ENCODE results near the gene C22orf15.
"Not testable (repeated sequence)": the region's sequence is repeated elsewhere in the genome, so short reads cannot be mapped to it uniquely, and the experiment has no call there.

The C22orf15 gene, protein sequence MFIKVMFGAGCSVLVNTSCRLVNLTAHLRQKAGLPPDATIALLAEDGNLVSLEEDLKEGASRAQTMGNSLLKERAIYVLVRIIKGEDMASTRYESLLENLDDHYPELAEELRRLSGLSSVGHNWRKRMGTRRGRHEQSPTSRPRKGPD

GRCh38 chr22:23762842-23763578 is at the start of gene C22orf15:
TSS of gene C22orf15 (plus strand) at chr22:23762990. CDS start at chr22:23763307, 317 bp downstream.
- no peak for DNase-seq (ENCODE audit: low spot score)

- DNase-seq (ENCODE audit: low spot score), result no peak
Observed at GRCh38 chr22:23713696-23714595, 48.8 kb upstream of the C22orf15 start.

DNA sequence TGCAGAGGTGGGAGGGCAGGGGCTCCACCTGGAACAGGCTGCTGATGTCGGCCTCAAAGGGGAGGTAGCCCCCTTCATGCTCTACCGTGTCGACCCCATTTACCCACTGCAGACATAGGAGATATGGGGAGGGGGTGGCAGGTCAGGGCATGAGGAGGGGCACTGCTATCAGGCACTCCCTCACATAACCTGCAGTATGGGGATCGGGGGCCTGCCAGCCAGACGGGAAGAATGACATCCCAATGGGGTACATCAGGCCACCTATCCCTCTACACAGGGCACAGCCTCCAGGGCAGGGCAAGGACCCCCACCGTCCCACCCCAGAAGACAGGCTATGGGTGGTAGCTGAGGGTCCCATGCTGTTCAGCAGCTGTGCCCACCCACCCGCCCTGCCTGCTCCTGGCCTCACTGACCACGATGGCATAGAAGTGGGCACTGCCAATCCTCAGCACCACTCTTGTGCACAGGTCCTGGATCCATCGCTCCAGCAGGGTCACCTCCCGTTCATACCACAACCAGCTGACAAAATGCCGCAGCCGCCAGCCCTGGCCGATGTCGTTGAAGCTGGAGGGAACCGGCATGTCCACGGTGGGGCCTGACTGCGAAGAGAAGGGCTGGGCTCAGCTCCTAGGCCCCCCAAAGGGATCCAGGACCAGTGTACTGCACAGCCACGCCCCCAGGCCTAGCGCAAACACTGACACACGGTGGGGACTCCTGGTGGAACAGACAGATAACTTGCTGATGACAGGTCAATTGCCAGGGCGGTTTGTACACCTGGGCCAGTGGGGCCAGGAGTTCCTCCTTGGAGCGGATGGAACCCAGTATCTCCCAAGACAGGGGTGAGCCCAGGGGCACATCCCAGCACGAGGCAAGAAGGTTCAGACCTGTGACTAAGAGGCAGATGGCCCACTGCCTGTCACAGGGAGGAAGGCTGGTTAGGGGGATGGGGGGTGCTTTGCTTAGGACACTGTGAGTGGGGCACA is 47.9 kb upstream of the C22orf15 start:
- DNase-seq (ENCODE audit: low spot score), result no peak

DNA sequence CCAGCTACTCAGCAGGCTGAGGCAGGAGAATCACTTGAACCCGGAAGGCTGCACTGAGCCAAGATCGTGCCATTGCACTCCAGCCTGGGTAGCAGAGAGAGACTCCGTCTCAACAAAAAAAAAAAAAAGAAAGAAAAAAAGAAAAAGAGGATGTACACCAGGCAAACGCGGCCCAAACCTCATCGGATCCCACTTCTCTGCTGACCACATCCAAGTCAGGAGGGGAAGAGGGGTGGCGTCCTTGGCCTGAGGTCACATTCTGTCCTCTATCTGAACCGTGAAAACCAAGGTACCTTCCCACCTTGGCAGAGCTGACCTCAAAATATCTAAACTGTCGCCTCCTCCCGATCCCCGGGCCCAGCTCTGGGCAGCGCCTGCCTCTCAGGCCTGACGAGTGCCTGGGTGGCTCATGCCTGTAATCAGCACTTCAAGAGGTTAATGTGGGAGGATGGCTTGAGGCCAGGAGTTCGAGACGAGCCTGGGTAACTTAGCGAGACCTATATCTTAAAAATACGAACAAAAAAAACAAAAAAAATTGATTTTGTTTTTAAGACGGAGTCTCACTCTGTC is 46.9 kb upstream of the C22orf15 start:
- no peak for DNase-seq (ENCODE audit: low spot score)

- DNase-seq (ENCODE audit: low spot score), result peak; percentile 87
Observed at GRCh38 chr22:23716811-23717801, 45.7 kb upstream of the C22orf15 start.

- DNase-seq (ENCODE audit: low spot score), result no peak
Observed at GRCh38 chr22:23718371-23719165, 44.2 kb upstream of the C22orf15 start.

GRCh38 chr22:23720855-23721254 is 41.9 kb upstream of the C22orf15 start:
- DNase-seq (ENCODE audit: low spot score), result no peak

- DNase-seq (ENCODE audit: low spot score), result no peak
Observed at GRCh38 chr22:23722160-23722559, 40.6 kb upstream of the C22orf15 start.

GRCh38 chr22:23722724-23723123 is 40.1 kb upstream of the C22orf15 start:
- no peak for DNase-seq (ENCODE audit: low spot score)

DNA sequence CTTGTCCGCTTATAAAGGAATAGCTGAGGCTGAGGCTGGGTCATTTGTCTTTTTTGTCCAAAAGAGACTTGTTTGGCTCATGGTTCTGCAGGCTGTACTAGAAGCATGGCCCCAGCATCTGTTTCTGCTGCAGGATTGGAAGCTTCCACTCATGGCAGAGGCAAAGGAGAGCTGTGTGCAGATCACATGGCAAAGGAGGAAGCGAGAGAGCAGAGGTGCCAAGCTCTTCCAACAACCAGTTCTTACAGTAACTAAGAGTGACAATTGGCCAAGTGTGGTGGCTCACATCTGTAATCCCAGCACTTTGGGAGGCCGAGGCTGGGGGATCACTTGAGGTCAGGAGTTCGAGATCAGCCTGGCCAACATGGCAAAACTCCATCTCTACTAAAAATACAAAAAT is 34.7 kb upstream of the C22orf15 start:
- not testable (repeated sequence) for DNase-seq (ENCODE audit: low spot score)

DNA sequence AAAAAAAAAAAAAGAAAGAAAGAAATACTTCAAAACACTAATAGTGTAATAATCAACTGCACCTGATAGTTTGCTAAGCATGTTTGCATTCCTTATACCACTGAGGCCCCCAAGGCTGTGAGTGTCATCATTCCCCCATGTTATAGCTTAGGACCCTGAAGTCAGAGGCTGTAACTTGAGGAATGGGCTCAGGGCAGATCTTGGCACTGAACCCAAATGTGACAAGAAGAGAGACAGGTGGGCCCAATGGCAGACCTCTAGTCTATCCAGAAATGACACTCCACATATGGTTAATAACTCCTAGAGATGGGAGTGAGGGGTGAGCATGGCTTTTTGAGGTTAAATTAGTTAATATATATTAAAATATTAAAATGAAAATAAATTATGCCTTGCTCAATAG is 25.1 kb upstream of the C22orf15 start:
- DNase-seq (ENCODE audit: low spot score), result no peak

DNA sequence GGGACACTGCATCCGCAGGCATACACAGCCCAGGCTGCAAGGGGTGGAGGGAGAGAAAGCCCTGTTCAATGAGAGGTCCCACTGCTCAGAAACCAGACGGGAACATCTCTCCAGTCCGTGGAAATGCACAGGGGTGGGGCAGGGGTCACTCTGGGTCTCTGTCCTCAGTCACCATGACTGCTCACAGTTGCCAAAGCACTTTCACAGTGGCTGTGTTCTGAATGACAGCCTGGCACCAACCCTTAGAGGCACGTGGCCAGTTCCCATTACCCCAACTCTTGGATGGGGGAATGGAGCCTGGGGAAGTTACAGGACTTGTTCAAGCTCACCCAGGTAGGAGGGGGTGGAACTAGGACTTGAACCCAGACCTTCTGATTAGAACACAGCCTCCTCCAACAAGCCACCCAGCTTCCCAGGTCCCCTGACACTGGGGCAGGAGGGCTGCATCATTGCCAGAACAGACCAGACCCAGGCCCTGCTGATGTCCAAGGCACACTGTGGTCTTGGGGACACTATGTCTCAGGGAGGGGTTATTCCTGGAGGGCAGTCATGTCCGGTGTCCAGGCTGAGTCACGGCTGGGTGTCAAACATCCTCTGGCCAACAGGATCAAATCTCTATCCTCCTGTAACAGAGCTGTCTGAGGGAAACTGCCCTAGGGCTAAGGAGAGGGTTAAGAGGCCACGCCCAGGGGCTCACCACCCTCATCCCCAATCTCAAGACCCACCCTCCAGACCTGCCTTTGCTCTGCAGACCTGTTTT is 20.1 kb upstream of the C22orf15 start:
- DNase-seq (ENCODE audit: low spot score), result no peak

- no peak for DNase-seq (ENCODE audit: low spot score)
Observed at GRCh38 chr22:23743303-23743705, 19.5 kb upstream of the C22orf15 start.

GRCh38 chr22:23744001-23744400 is 18.8 kb upstream of the C22orf15 start:
- DNase-seq (ENCODE audit: low spot score), result no peak

DNA sequence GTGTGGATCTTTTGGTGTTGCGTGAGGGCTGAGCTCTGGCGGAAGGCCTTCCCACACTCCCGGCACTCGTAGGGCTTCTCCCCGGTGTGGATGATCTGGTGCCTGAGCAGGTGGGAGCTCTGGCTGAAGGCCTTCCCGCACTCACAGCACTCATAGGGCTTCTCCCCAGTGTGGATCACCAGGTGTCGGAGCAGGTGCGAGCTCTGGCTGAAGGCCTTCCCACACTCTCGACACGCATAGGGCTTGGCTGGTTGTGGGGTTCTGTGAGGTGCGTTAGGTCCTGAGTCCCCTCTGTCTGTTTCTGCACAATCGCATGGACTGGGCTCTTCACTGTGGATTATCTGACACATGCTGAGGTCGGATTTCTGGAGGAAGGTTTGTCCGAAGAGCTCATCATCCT is 18.3 kb upstream of the C22orf15 start:
- DNase-seq (ENCODE audit: low spot score), result no peak

DNA sequence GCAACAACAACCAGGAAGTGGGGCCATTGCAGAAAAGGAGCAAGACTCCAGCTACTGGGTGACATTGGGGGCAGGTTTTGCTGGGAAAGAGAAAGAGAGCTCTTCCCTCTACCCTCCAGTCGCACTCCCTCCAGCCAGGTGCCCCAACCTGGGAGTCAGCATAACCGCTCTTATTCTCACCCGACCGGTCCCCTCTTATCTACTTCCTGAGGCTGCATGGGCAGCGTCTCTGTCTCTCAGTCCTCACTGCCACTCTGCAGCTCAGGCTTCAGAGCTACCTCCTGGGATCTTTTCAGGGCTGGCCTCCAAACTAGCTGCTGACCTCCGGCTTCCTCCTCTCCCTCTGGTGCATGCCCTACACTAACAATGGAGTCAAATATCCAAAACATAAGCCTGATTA is 17.0 kb upstream of the C22orf15 start:
- DNase-seq (ENCODE audit: low spot score), result no peak

DNA sequence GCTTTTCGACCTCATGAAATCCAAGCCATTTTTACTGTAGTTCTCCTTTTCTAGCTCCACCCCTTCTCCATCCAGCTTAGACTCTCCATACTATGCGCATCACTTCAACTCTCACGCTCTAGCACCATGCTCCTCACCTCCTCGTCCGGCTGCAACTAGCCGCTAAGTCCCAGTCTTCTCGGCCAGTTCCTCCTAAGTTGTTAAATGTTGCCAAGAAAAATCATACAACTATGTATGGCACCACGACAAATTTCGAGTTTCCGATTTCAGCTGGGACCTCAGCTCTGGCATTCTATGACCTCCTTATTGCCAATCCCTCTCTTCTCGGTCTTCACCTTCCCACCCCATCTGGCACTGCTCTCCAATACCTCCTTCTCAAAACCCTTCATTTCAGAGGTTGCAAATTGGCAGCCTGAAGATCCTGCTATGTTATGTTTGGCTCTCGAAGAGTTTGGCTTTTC is 12.9 kb upstream of the C22orf15 start:
- DNase-seq (ENCODE audit: low spot score), result no peak

GRCh38 chr22:23750367-23750713 is 12.4 kb upstream of the C22orf15 start:
- no peak for DNase-seq (ENCODE audit: low spot score)
